Activated CD8-positive, alpha-beta memory T cell treated with anti-CD3 and anti-CD28 coated beads, Interleukin-2, amount 50 U/mL, for 24 hours (primary cell): ENCODE data around the gene KCND2.

Source experiments
- DNase-seq: peaks from one replicate; pipeline ENCODE4 v3.0.0-alpha.2; 2020; ENCODE audit errors: extremely low read depth

KCND2 gene

DNA sequence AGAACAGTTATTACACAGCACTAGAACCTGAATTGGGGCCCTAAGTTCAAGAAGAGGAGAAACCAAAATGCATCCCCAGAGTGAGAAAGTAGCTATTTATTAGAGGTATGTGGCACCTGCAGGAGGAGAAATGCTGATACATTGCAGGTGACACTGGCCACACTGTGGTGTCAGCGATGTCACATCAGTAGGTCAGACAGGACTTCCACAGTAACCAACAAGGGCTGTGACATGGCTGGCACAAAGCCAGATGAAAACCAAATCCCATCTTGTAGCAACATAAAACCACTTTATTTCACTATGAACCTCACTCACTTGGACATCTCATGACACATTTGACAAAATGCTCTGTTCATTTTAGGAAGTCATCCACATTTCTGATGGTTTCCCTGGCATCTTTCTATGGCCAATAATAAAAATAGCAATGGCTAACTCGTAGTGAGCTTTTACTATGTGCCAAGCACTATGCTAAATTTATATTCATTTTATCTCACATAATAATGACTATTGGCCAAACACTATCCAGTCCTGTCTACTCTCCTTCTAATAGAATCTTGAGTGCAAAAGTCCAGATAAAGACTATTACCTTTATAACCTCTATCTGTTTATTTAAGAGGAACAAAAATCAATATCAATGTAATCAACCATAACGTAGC is 430.7 kb downstream of the KCND2 start:
- DNase-seq: no peak

DNA sequence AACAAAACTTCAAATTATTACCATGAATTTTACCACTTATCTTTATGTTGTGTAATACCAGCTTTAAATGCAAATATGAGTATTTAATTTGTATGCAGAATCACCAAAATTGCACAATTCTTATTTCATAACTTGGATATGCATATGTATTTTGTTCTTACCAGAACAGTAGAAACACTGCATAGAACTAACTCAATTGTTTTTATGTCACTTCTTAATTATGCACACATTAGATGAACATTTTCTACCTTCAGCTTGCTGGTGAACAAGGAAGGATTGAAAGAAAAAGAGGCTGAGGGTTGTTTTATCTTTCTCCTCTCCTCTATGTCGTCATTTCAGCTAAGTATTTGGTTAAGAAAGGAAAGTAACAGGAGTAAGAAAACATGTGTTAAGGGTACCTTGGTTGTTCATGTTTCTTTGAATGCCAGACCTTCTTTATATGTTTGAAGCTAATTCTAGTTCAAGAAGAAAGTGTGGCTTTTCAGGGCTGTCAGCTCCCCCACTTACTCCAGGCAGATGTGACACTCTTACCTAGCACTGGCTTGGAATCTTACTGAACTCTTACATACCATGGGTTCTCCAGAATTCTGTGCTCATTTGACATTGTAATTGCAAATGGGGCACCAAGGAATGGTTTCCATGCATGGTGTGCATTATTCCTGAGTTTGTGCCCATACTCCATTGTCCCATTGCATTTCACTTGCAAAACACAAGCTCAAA is 436.4 kb downstream of the KCND2 start:
- DNase-seq: no peak

DNA sequence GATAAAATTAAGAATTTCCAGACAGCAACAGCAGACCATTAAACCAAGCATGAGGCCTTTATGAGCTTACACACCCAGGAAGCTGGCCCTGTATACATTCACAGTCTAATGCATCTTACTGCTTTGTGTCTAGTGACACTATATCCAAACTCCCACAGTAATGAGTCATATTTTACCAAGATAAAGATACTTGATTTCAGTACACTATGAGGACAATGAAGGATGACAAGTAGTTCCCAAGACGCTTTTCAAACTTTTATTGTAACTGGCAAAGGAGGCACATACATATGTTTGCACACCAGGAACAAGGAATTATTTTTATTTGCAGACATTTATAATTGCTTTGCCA is 437.0 kb downstream of the KCND2 start:
- no peak for DNase-seq

- DNase-seq: no peak
Measured at GRCh38 chr7:120714945-120715344, 442.0 kb downstream of the KCND2 start.

- no peak for DNase-seq
Measured at GRCh38 chr7:120716307-120716706, 443.3 kb downstream of the KCND2 start.

GRCh38 chr7:120717166-120717565 is 444.2 kb downstream of the KCND2 start:
- DNase-seq: no peak

GRCh38 chr7:120718361-120718760 is 445.4 kb downstream of the KCND2 start:
- no peak for DNase-seq

DNA sequence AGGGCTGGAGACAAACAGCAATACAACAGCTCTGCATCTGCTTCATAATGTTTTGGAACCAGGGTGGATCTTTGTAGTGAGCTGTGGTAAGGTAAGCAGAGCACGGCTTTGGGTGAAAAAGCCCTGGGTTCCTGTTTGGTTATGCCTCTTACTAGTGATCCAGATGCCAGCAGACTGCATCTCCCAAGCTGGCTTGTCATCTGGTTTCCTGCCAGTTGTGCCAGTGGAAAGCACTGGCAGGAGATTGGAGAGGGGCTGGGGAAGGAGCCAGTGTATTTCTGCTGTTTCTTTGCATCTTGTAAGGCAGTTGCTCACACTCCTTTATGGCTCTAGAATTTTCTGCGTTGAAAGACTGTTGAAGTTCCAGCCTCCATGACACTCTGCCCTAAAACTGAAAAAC is 447.3 kb downstream of the KCND2 start:
- no peak for DNase-seq

- DNase-seq: no peak
Measured at GRCh38 chr7:120723465-120724385, 450.8 kb downstream of the KCND2 start.

DNA sequence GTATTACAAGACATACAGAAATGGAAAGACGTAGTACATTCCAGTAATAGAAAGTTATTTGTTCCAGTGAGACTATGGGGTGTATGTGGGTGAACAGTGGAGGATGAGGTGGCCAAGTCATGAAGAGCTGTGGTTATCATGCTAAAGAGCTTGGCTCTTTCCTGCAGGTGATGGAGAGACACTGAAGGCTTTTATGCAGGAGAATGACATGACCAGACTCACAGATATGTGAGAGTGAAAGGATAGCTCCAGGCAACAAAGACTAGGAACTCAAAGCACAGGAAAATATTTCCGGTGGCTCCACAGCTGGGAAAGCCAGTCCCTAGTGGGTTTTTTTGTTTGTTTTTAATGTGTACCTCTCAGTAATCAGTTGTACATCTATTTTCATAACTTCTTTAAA is 451.5 kb downstream of the KCND2 start:
- no peak for DNase-seq

- DNase-seq: no peak
Measured at GRCh38 chr7:120724955-120725354, 452.0 kb downstream of the KCND2 start.

GRCh38 chr7:120725376-120726039 is 452.5 kb downstream of the KCND2 start:
- DNase-seq: no peak

GRCh38 chr7:120729245-120729644 is 456.3 kb downstream of the KCND2 start:
- DNase-seq: no peak

GRCh38 chr7:120731271-120731670 is 458.3 kb downstream of the KCND2 start:
- DNase-seq: no peak

DNA sequence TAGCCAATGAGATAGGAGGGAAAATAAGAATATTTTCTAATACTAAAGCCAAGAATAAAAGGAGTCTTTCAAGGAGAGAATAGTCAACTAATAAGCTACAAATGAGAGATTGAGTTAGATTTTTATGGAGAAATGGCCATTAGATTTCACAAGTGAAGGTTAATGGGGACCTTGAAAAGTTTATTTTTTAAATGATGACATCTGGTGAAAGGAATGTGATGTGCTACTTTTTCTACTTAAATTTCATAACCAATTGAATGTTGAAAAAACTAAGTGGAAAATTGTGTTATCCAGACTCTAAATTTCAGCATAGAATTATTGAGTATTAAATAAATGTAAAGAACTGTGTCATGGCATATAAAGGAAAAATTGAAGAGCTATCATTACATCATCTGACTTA is 459.3 kb downstream of the KCND2 start:
- DNase-seq: no peak

- DNase-seq: no peak
Measured at GRCh38 chr7:120733143-120733542, 460.2 kb downstream of the KCND2 start.

DNA sequence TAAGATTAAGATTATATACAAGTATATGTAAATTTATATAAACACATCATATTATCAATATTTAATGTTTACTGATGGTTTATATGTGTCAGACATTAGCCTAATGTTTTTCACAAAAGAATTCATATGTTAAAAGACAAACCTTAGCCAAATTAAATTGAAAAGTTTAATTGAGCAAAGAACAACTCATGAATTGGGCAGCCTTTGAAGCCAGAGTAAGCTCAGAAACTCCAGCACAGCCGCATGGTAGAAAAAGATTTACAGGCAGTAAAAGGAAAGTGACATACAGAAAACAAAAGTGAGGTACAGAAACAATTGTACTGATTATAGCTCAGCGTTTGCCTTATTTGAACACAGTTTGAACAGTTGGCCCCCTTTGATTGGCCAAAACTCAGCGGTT is 460.9 kb downstream of the KCND2 start:
- DNase-seq: no peak

- DNase-seq: no peak
Measured at GRCh38 chr7:120735791-120736190, 462.8 kb downstream of the KCND2 start.

DNA sequence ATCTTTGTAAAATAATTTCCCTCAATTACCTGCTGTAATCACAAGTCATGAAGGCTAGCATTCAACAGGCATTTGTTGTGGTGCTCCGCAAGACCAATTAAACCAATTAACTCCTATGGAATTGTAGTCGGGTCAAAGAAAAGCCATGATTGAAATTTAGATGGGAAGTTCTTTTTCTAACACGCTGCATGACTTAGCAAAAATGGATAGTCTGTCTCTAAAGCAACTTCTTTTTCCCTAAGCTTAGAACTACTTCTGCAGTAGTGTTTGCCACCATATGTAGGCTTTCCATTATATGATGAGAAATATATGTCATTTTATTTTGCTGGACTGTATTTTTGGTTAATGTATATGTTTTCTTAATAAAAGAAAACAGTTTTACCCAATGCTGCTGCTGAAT is 465.8 kb downstream of the KCND2 start:
- no peak for DNase-seq

DNA sequence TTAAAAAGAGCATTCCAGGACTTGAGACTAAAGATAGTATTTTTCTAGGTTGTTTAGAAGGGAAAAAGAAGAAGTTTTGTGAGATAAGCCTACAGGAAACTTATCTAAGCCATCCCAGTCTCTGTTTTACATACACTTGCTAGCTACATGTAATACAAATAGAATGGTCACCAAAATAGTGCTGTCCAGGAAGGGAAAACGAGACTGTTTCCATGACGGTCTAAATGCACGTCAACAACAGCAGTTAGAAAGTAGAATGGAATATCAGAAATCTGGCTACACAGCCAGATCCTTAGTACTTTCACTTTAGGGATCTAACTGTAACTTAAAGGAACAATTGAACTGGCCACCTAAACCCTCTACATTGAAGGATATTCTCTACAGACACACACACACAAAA is 467.4 kb downstream of the KCND2 start:
- no peak for DNase-seq

GRCh38 chr7:120741371-120742042 is 468.5 kb downstream of the KCND2 start:
- no peak for DNase-seq

- DNase-seq: no peak
Measured at GRCh38 chr7:120742372-120742771, 469.4 kb downstream of the KCND2 start.
